IMR-90 (cell line): Measurements from ENCODE around the gene SUPT16H. TPM values are rescaled to one million over a fixed set of nuclear protein-coding genes. Genes with fewer than 3 reads are reported as not detected.

Source experiments
- ATAC-seq: fragments of 200-7000 bp; cut with Tn5 transposase; 2 replicates; pipeline ENCODE4 v1.9.1; 2020; ENCODE audit warnings: low read depth, mild to moderate bottlenecking, moderate library complexity
- BruUV-seq: library from RNA; stranded (reverse); fragments of 400-500 nt; replicated peaks from 2 replicates; lab custom pipeline; 2021; lab: Mats Ljungman, UMichigan
- CTCF ChIA-PET: fragments of 300-600 bp; formaldehyde crosslinking; extraction: SDS; loops from one replicate; lab custom pipeline; 2021; ENCODE audit warnings: antibody characterized with exemption; lab: Yijun Ruan, JAX
- POLR2A ChIA-PET: fragments of 300-600 bp; sonication (Branson Sonifier 250); formaldehyde crosslinking; loops from one replicate; lab custom pipeline; 2022; ENCODE audit warnings: antibody characterized with exemption; ENCODE audit not compliant: unreplicated experiment; lab: Charles Lee
- DNase-seq: peaks from one replicate; pipeline ENCODE4 v3.0.0; 2013
- H2AFZ ChIP-seq: replicated peaks from 2 replicates; pipeline ENCODE3; 2013; ENCODE audit warnings: low read length, mild to moderate bottlenecking; ENCODE audit not compliant: poor library complexity
- H2AK5ac ChIP-seq: 2 replicates; pipeline ENCODE4 v1.6.1; 2013; ENCODE audit warnings: low read depth, low read length, inconsistent platforms
- H2AK9ac ChIP-seq: replicated peaks from 2 replicates; pipeline ENCODE3; 2013; ENCODE audit warnings: mild to moderate bottlenecking, low read depth, low read length, moderate library complexity; ENCODE audit not compliant: poor library complexity
- H2BK120ac ChIP-seq: 2 replicates; pipeline ENCODE4 v1.6.1; 2013; ENCODE audit warnings: low read depth, low read length, inconsistent platforms
- H2BK15ac ChIP-seq: 3 replicates; pipeline ENCODE4 v1.6.1; 2013; ENCODE audit warnings: low read depth, low read length, inconsistent platforms
- H2BK20ac ChIP-seq: 2 replicates; pipeline ENCODE4 v1.6.1; 2013; ENCODE audit warnings: low read depth, mild to moderate bottlenecking, inconsistent platforms, low read length, moderate library complexity
- H2BK5ac ChIP-seq: 2 replicates; pipeline ENCODE4 v1.6.1; 2013; ENCODE audit warnings: mild to moderate bottlenecking, low read depth, low read length, inconsistent platforms; ENCODE audit not compliant: poor library complexity, severe bottlenecking
- H3K14ac ChIP-seq: replicated peaks from 2 replicates; pipeline ENCODE4 v1.6.1; 2013; ENCODE audit warnings: low read depth, low read length, inconsistent platforms
- H3K18ac ChIP-seq: 2 replicates; pipeline ENCODE4 v1.6.1; 2013; ENCODE audit warnings: low read depth, low read length, control low read depth
- H3K23ac ChIP-seq: 2 replicates; pipeline ENCODE4 v1.6.1; 2013; ENCODE audit warnings: low read depth, low read length, inconsistent platforms
- H3K27ac ChIP-seq: 2 replicates; pipeline ENCODE4 v1.5.1; 2013; ENCODE audit warnings: mild to moderate bottlenecking, control low read depth, low read length; ENCODE audit not compliant: insufficient read depth
- H3K27me3 ChIP-seq: 2 replicates; pipeline ENCODE4 v1.6.1; 2013; ENCODE audit warnings: low read length; ENCODE audit not compliant: control insufficient read depth, insufficient read depth
- H3K36me3 ChIP-seq: 2 replicates; pipeline ENCODE4 v1.6.1; 2013; ENCODE audit warnings: low read length, mixed read lengths; ENCODE audit not compliant: control insufficient read depth, insufficient read depth
- H3K4ac ChIP-seq: 2 replicates; pipeline ENCODE4 v1.6.1; 2013; ENCODE audit warnings: low read depth, low read length, inconsistent platforms
- H3K4me1 ChIP-seq: 2 replicates; pipeline ENCODE4 v1.6.1; 2013; ENCODE audit warnings: low read length, mixed read lengths; ENCODE audit not compliant: control insufficient read depth, insufficient read depth
- H3K4me2 ChIP-seq: 2 replicates; pipeline ENCODE4 v1.6.1; 2013; ENCODE audit warnings: low read depth, mild to moderate bottlenecking, control low read depth, low read length, moderate library complexity
- H3K4me3 ChIP-seq: 2 replicates; pipeline ENCODE4 v1.5.1; 2013; ENCODE audit warnings: low read depth, mild to moderate bottlenecking, control low read depth, low read length, moderate library complexity; ENCODE audit not compliant: insufficient read depth
- H3K56ac ChIP-seq: 2 replicates; pipeline ENCODE4 v1.6.1; 2013; ENCODE audit warnings: low read length, inconsistent platforms; ENCODE audit not compliant: insufficient read depth; ENCODE audit errors: extremely low read depth
- H3K79me1 ChIP-seq, 2 experiments: 2 replicates each; pipeline ENCODE4 v1.6.1; 2013; ENCODE audit warnings: low read length in 2 of 2, inconsistent platforms in 1 of 2, low read depth in 1 of 2
- H3K9ac ChIP-seq: 2 replicates; pipeline ENCODE4 v1.6.1; 2013; ENCODE audit warnings: low read depth, low read length, control low read depth
- H3K9me1 ChIP-seq: 2 replicates; pipeline ENCODE4 v1.6.1; 2013; ENCODE audit warnings: low read length, inconsistent platforms; ENCODE audit not compliant: insufficient read depth
- H3K9me3 ChIP-seq: 2 replicates; pipeline ENCODE4 v1.6.1; 2013; ENCODE audit warnings: low read length; ENCODE audit not compliant: control insufficient read depth, insufficient read depth
- H4K20me1 ChIP-seq: 2 replicates; pipeline ENCODE4 v1.6.1; 2013; ENCODE audit warnings: low read length, inconsistent platforms; ENCODE audit not compliant: insufficient read depth
- H4K5ac ChIP-seq: 2 replicates; pipeline ENCODE4 v1.6.1; 2013; ENCODE audit warnings: mild to moderate bottlenecking, low read depth, low read length, control low read depth
- H4K8ac ChIP-seq, 2 experiments: 2 replicates each; pipeline ENCODE4 v1.6.1; 2013; ENCODE audit warnings: low read depth in 2 of 2, low read length in 2 of 2, control low read depth in 1 of 2, inconsistent platforms in 1 of 2
- H4K91ac ChIP-seq: 2 replicates; pipeline ENCODE4 v1.6.1; 2013; ENCODE audit warnings: low read depth, low read length, inconsistent platforms; ENCODE audit not compliant: insufficient read depth
- CHD1 ChIP-seq: IDR thresholded peaks from 2 replicates; pipeline ENCODE4 v1.6.1; 2012; ENCODE audit warnings: low read depth, low read length, improper control_type of control experiment
- NFE2L2 ChIP-seq: fragments of 150-350 bp; IDR thresholded peaks from 2 replicates; pipeline ENCODE4 v1.6.1; 2016; ENCODE audit warnings: low read depth, mild to moderate bottlenecking, low read length
- SMC3 ChIP-seq: fragments of 150-350 bp; IDR thresholded peaks from 2 replicates; pipeline ENCODE4 v1.6.1; 2016; ENCODE audit warnings: low read depth, mild to moderate bottlenecking, antibody characterized with exemption, low read length, moderate library complexity
- dilution Hi-C: fragments of 300-500 bp; cut with HindIII; formaldehyde crosslinking; loops from one replicate; pipeline ENCODE4 v1.14.3; 2018; ENCODE audit warnings: low sequenced_read_pairs; ENCODE audit not compliant: unreplicated experiment
- in situ Hi-C: fragments of 300-500 bp; cut with MboI; formaldehyde crosslinking; loops from 3 replicates; pipeline ENCODE4 v1.14.3; 2019; ENCODE audit warnings: low sequenced_read_pairs, inconsistent platforms, mixed read lengths
- intact Hi-C: fragments of 100-400 bp; cut with micrococcal nuclease; formaldehyde crosslinking; loops from 2 replicates; pipeline ENCODE4 v1.10.0; 2022
- polyA plus RNA-seq, 3 experiments: library from polyadenylated mRNA; depleted of rRNA; stranded (reverse); fragments of >200 nt; gene quantifications; 2 replicates each; pipeline ENCODE4 v1.2.3, GENCODE V29; 2012; ENCODE audit warnings: low replicate concordance in 1 of 3
- total RNA-seq: library from RNA; depleted of rRNA; stranded (reverse); fragments of >200 nt; gene quantifications from 2 replicates; pipeline ENCODE4 v1.2.3, GENCODE V29; 2012
- TF ChIP-seq, protein P1 (sequence below): fragments of 150-350 bp; IDR thresholded peaks from 2 replicates; pipeline ENCODE4 v1.6.1; 2016; ENCODE audit warnings: low read depth, mild to moderate bottlenecking, low read length, moderate library complexity, borderline replicate concordance
- TF ChIP-seq, protein P2 (sequence below): fragments of 150-350 bp; IDR thresholded peaks from 2 replicates; pipeline ENCODE4 v1.6.1; 2017; ENCODE audit warnings: mild to moderate bottlenecking, antibody characterized with exemption, low read length, low read depth
- TF ChIP-seq, protein P3 (sequence below): conservative IDR thresholded peaks from 2 replicates; pipeline ENCODE4 v1.5.1; 2012; ENCODE audit warnings: mild to moderate bottlenecking, low read depth, low read length, improper control_type of control experiment

SUPT16H gene
- total and polyA plus RNA-seq, 2 of the 4 experiments (the other 2 are of a cell fraction) = 50.6 to 103 TPM

- H3K9me1 ChIP-seq = no peaks in the 10 kb centered on the region
- H3K4me2 ChIP-seq = no peak overlapping the region
- no peak overlapping the region for H3K4ac ChIP-seq
- POLR2A ChIA-PET = interaction anchor here (0.6 kb wide), 1 partner anchor 69 kb away, joined by 3 read pairs; no protein-coding TSS in a partner anchor
- H3K27ac ChIP-seq = no peak overlapping the region
- dilution Hi-C loops = no loop called here
- CTCF ChIA-PET = no interaction called here
- no peak overlapping the region for H4K5ac ChIP-seq
- H3K4me3 ChIP-seq = no peak overlapping the region
- H2AK9ac ChIP-seq = no peak overlapping the region
- H3K27me3 ChIP-seq = no peaks in the 10 kb centered on the region
- intact Hi-C loops = loop anchor here (5.0 kb wide), 1 partner anchor 44 kb away; no protein-coding TSS in a partner anchor
- BruUV-seq = no TSS peak
- no peak overlapping the region for H2BK120ac ChIP-seq
- H3K9ac ChIP-seq = no peak overlapping the region
- H3K36me3 ChIP-seq = peaks cover 68% of the 10 kb centered on the region
- no peak for ATAC-seq
- no peak overlapping the region for H3K56ac ChIP-seq
- DNase-seq = no peak
- in situ Hi-C loops = loop anchor here (25.0 kb wide), 1 partner anchor 1044 kb away; no protein-coding TSS in a partner anchor
- H3K18ac ChIP-seq = no peak overlapping the region
- no peak overlapping the region for H3K14ac ChIP-seq
- H4K20me1 ChIP-seq = no peaks in the 10 kb centered on the region; the same call in 1 of the 2 replicates
- H3K79me1 ChIP-seq = peaks cover 0 to 8% of the 10 kb centered on the region in 2 experiments; a peak in 2 of 4 replicates
- H2AK5ac ChIP-seq = no peak overlapping the region
- H3K23ac ChIP-seq = no peak overlapping the region
- no peak for TF ChIP-seq SMC3
- TF ChIP-seq, protein P1, sequence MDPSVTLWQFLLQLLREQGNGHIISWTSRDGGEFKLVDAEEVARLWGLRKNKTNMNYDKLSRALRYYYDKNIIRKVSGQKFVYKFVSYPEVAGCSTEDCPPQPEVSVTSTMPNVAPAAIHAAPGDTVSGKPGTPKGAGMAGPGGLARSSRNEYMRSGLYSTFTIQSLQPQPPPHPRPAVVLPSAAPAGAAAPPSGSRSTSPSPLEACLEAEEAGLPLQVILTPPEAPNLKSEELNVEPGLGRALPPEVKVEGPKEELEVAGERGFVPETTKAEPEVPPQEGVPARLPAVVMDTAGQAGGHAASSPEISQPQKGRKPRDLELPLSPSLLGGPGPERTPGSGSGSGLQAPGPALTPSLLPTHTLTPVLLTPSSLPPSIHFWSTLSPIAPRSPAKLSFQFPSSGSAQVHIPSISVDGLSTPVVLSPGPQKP = no peak
- TF ChIP-seq, protein P2, sequence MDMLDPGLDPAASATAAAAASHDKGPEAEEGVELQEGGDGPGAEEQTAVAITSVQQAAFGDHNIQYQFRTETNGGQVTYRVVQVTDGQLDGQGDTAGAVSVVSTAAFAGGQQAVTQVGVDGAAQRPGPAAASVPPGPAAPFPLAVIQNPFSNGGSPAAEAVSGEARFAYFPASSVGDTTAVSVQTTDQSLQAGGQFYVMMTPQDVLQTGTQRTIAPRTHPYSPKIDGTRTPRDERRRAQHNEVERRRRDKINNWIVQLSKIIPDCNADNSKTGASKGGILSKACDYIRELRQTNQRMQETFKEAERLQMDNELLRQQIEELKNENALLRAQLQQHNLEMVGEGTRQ = no peak
- TF ChIP-seq NFE2L2 = no peak
- no peak for TF ChIP-seq CHD1
- TF ChIP-seq, protein P3, sequence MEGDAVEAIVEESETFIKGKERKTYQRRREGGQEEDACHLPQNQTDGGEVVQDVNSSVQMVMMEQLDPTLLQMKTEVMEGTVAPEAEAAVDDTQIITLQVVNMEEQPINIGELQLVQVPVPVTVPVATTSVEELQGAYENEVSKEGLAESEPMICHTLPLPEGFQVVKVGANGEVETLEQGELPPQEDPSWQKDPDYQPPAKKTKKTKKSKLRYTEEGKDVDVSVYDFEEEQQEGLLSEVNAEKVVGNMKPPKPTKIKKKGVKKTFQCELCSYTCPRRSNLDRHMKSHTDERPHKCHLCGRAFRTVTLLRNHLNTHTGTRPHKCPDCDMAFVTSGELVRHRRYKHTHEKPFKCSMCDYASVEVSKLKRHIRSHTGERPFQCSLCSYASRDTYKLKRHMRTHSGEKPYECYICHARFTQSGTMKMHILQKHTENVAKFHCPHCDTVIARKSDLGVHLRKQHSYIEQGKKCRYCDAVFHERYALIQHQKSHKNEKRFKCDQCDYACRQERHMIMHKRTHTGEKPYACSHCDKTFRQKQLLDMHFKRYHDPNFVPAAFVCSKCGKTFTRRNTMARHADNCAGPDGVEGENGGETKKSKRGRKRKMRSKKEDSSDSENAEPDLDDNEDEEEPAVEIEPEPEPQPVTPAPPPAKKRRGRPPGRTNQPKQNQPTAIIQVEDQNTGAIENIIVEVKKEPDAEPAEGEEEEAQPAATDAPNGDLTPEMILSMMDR = no peak
- no peak overlapping the region for H4K91ac ChIP-seq
- no peak overlapping the region for H4K8ac ChIP-seq
- H3K9me3 ChIP-seq = no peaks in the 10 kb centered on the region
- H2BK15ac ChIP-seq = no peak overlapping the region
- H2BK20ac ChIP-seq = no peak overlapping the region
- H2AFZ ChIP-seq = no peak overlapping the region
- no peaks in the 10 kb centered on the region for H3K4me1 ChIP-seq
- no peak overlapping the region for H2BK5ac ChIP-seq
Measured at GRCh38 chr14:21406213-21406612, 22.4 kb upstream of the SUPT16H start.
